Measurements from ENCODE around the gene ZFP14. TPM values are rescaled to one million over a fixed set of nuclear protein-coding genes. Genes with fewer than 3 reads are reported as not detected.

Gene ZFP14
- total and polyA plus RNA-seq, 12 donors: 1.7 to 10.1 (median 4.1) TPM

Other genes starting within 250 kb of the ZFP14 start
- 100 to 1,000 TPM in 8 of 9 donors, 10 to 100 TPM in 1; 94.8 to 762 (median 298) TPM for gene CAPNS1, start 239.1 kb downstream of the ZFP14 start, total RNA-seq
- gene CAPNS1, start 239.1 kb downstream of the ZFP14 start, polyA plus RNA-seq: 100 to 1,000 TPM; 740 to 916 (median 745) TPM
- 100 to 1,000 TPM in 4 of 9 donors, 10 to 100 TPM in 5; 20.4 to 163 (median 71.4) TPM for gene COX7A1, start 226.8 kb downstream of the ZFP14 start, total RNA-seq
- gene COX7A1, start 226.8 kb downstream of the ZFP14 start, polyA plus RNA-seq: 100 to 1,000 TPM in 2 of 3 donors, 10 to 100 TPM in 1; 31.3 to 232 (median 187) TPM
- gene ZNF565, start 164.5 kb downstream of the ZFP14 start, total RNA-seq: 1 to 10 TPM; 2.0 to 7.5 (median 4.1) TPM
- 1 to 10 TPM; 3.1 to 4.7 (median 3.5) TPM for gene ZNF565, start 164.5 kb downstream of the ZFP14 start, polyA plus RNA-seq
- 100 to 1,000 TPM in 1 of 9 donors, 10 to 100 TPM in 8; 23.1 to 128 (median 41.0) TPM for gene ZNF146, start 164.1 kb downstream of the ZFP14 start, total RNA-seq
- gene ZNF146, start 164.1 kb downstream of the ZFP14 start, polyA plus RNA-seq: 10 to 100 TPM; 20.7 to 62.5 (median 22.4) TPM
- 1 to 10 TPM; 2.8 to 6.8 (median 5.1) TPM for gene ZFP82, start 39.4 kb upstream of the ZFP14 start, total RNA-seq
- gene ZFP82, start 39.4 kb upstream of the ZFP14 start, polyA plus RNA-seq: 1 to 10 TPM; 2.1 to 5.5 (median 2.7) TPM
- gene ZNF566, start 110.4 kb upstream of the ZFP14 start, total RNA-seq: 10 to 100 TPM in 7 of 9 donors, 1 to 10 TPM in 2; 7.4 to 20.9 (median 13.1) TPM
- gene ZNF566, start 110.4 kb upstream of the ZFP14 start, polyA plus RNA-seq: 10 to 100 TPM in 2 of 3 donors, 1 to 10 TPM in 1; 9.5 to 12.3 (median 10.6) TPM
- 10 to 100 TPM in 7 of 9 donors, 1 to 10 TPM in 2; 9.4 to 23.3 (median 12.0) TPM for gene ZNF260, start 149.1 kb upstream of the ZFP14 start, total RNA-seq
- gene ZNF260, start 149.1 kb upstream of the ZFP14 start, polyA plus RNA-seq: 10 to 100 TPM in 1 of 3 donors, 1 to 10 TPM in 2; 2.2 to 16.5 (median 3.2) TPM
- 10 to 100 TPM in 8 of 9 donors, 1 to 10 TPM in 1; 6.0 to 21.4 (median 17.2) TPM for gene ZNF529, start 194.1 kb upstream of the ZFP14 start, total RNA-seq
- gene ZNF529, start 194.1 kb upstream of the ZFP14 start, polyA plus RNA-seq: 10 to 100 TPM in 2 of 3 donors, 1 to 10 TPM in 1; 8.1 to 16.1 (median 14.4) TPM
- gene ZNF382, start 226.1 kb upstream of the ZFP14 start, total RNA-seq: 10 to 100 TPM in 6 of 9 donors, 1 to 10 TPM in 3; 7.3 to 20.2 (median 12.0) TPM
- gene ZNF382, start 226.1 kb upstream of the ZFP14 start, polyA plus RNA-seq: 1 to 10 TPM; 2.8 to 6.5 (median 3.2) TPM

Data from adrenal gland (tissue), 12 donors.